Limb (tissue), 2 donors: ENCODE data around the gene ARHGEF9.
"Not testable (repeated sequence)": the region's sequence is repeated elsewhere in the genome, so short reads cannot be mapped to it uniquely, and the experiment has no call there.

Source experiments
- DNase-seq, 2 donors: peaks; one replicate each; pipeline ENCODE4 v3.0.0-alpha.2; 2016; ENCODE audit errors: extremely low spot score in 2 of 2

The ARHGEF9 gene

GRCh38 chrX:63661676-63662075 is 123.3 kb downstream of the ARHGEF9 start:
- no peak for DNase-seq

- no peak for DNase-seq
Observed at GRCh38 chrX:63658920-63659319, 126.1 kb downstream of the ARHGEF9 start.

- no peak for DNase-seq
Observed at GRCh38 chrX:63657821-63658220, 127.2 kb downstream of the ARHGEF9 start.

- DNase-seq = no peak
Observed at GRCh38 chrX:63656871-63657580, 128.0 kb downstream of the ARHGEF9 start.

- DNase-seq = peak in 1 of 2 donors; percentile 21
Observed at GRCh38 chrX:63652086-63652765, 132.8 kb downstream of the ARHGEF9 start.

- DNase-seq = not testable (repeated sequence)
Observed at GRCh38 chrX:63645748-63646147, 139.3 kb downstream of the ARHGEF9 start.

GRCh38 chrX:63635750-63636149 is 149.3 kb downstream of the ARHGEF9 start:
- no peak for DNase-seq

GRCh38 chrX:63613531-63614028 is 171.4 kb downstream of the ARHGEF9 start:
- no peak for DNase-seq

- no peak for DNase-seq
Observed at GRCh38 chrX:63585936-63586335, 199.1 kb downstream of the ARHGEF9 start.
